ENCODE measurements around the gene PRLR.

Gene PRLR

DNA sequence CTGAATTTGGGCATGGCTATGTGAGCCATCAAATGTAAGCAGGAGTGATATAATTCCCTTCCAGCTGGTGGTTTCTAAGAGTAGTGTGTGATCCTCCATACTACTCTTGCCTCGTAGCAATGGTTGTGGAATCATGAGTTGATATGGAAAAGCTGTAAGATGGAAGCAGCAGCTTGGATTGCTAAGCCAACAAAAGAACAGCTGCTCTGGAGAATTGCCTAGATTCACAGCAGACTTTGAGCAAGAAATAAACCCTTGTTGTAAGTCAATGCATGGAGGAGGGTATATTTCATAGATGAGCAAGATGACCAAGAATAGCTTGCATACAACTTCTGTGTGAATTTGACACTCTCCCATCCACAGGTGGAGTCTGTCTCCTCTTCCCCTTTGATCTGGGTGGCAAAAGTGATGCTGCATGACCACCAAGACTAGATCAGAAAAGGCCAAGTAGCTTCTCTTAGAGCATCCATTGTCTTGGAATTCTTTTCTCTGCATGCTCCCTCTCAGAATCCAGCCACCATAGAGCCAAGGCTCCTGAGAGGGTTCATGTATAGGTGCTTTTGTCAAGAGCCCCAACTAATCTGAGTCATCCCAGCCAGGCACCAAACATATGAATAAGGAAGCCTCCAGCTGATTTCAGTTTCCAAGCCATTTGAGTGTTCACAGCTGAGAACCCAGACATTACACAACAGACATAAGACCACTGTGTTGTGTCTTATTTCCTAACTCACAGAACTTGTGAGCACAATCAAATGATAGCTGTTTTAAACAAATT, 79.0 kb downstream of the PRLR start:
- no peak overlapping the region for H3K4me3 ChIP-seq (ENCODE audit: low read depth, low read length)
- no peaks in the 10 kb centered on the region for H3K9me3 ChIP-seq (ENCODE audit: control insufficient read depth, insufficient read depth, low read length)
- no peaks in the 10 kb centered on the region for H3K36me3 ChIP-seq (ENCODE audit: control insufficient read depth, insufficient read depth, low read length)
- no peaks in the 10 kb centered on the region for H3K4me1 ChIP-seq (ENCODE audit: control insufficient read depth, insufficient read depth, low read length)
- H3K9ac ChIP-seq (ENCODE audit: low read depth, low read length) = no peak overlapping the region
- H3K27me3 ChIP-seq (ENCODE audit: control insufficient read depth, insufficient read depth, low read length) = no peaks in the 10 kb centered on the region

DNA sequence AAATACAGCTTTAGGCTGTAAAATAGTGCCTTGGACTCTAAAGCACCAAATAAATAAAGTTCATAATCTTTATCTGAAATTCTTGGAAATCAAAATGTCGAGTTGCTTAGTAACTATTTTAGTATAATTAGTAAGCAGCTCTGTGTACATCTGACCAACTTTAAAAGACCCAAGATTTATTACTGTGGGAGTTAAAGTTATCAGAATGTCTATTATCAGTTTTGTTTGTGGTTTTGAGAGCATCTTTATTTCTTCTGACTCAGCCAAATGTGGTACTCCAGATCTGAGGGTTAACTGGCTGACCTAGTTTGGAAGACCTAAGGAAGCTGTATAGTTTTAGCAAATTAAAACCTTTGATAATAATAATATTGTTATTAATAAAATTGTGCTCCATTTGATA, 81.2 kb downstream of the PRLR start:
- Histone ChIP-seq H3K4me3 (ENCODE audit: low read depth, low read length) (no peak overlapping the region), H3K36me3 (ENCODE audit: control insufficient read depth, insufficient read depth, low read length) (no peaks in the 10 kb centered on the region), H3K27me3 (ENCODE audit: control insufficient read depth, insufficient read depth, low read length) (no peaks in the 10 kb centered on the region), H3K9me3 (ENCODE audit: control insufficient read depth, insufficient read depth, low read length) (no peaks in the 10 kb centered on the region), H3K9ac (ENCODE audit: low read depth, low read length) (no peak overlapping the region), H3K4me1 (ENCODE audit: control insufficient read depth, insufficient read depth, low read length) (no peaks in the 10 kb centered on the region)

GRCh38 chr5:35146406-35146805, 83.9 kb downstream of the PRLR start:
- Histone ChIP-seq H3K27me3 (ENCODE audit: control insufficient read depth, insufficient read depth, low read length) (no peaks in the 10 kb centered on the region), H3K4me3 (ENCODE audit: low read depth, low read length) (no peak overlapping the region), H3K9ac (ENCODE audit: low read depth, low read length) (no peak overlapping the region), H3K9me3 (ENCODE audit: control insufficient read depth, insufficient read depth, low read length) (no peaks in the 10 kb centered on the region), H3K36me3 (ENCODE audit: control insufficient read depth, insufficient read depth, low read length) (no peaks in the 10 kb centered on the region), H3K4me1 (ENCODE audit: control insufficient read depth, insufficient read depth, low read length) (no peaks in the 10 kb centered on the region)

- H3K9ac ChIP-seq (ENCODE audit: low read depth, low read length) = no peak overlapping the region
- H3K4me3 ChIP-seq (ENCODE audit: low read depth, low read length) = no peak overlapping the region
- H3K36me3 ChIP-seq (ENCODE audit: control insufficient read depth, insufficient read depth, low read length) = no peaks in the 10 kb centered on the region
- no peaks in the 10 kb centered on the region for H3K4me1 ChIP-seq (ENCODE audit: control insufficient read depth, insufficient read depth, low read length)
- H3K9me3 ChIP-seq (ENCODE audit: control insufficient read depth, insufficient read depth, low read length) = no peaks in the 10 kb centered on the region
- H3K27me3 ChIP-seq (ENCODE audit: control insufficient read depth, insufficient read depth, low read length) = no peaks in the 10 kb centered on the region
Measured at GRCh38 chr5:35145691-35146317, 84.5 kb downstream of the PRLR start.

DNA sequence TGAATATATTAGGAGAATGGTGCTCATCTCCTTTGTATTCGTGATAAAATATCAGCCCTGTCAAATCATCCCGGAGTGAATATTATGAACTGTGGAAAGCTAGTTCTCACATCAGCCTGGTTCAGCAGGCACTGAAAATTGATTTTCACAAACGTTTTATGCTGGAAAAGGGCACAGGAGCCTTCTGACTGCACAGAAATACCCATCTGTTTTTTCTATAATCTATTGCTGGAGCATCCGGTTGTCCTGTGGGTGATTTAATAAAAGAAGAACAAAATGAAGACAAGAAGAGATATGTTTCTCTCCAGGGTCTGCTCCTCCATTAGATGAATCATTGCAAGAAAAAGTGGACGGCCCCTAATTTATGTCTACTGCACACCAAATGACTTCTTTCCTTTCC, 85.3 kb downstream of the PRLR start:
- no peaks in the 10 kb centered on the region for H3K36me3 ChIP-seq (ENCODE audit: control insufficient read depth, insufficient read depth, low read length)
- no peaks in the 10 kb centered on the region for H3K27me3 ChIP-seq (ENCODE audit: control insufficient read depth, insufficient read depth, low read length)
- no peak overlapping the region for H3K9ac ChIP-seq (ENCODE audit: low read depth, low read length)
- H3K9me3 ChIP-seq (ENCODE audit: control insufficient read depth, insufficient read depth, low read length) = no peaks in the 10 kb centered on the region
- no peak overlapping the region for H3K4me3 ChIP-seq (ENCODE audit: low read depth, low read length)
- no peaks in the 10 kb centered on the region for H3K4me1 ChIP-seq (ENCODE audit: control insufficient read depth, insufficient read depth, low read length)

DNA sequence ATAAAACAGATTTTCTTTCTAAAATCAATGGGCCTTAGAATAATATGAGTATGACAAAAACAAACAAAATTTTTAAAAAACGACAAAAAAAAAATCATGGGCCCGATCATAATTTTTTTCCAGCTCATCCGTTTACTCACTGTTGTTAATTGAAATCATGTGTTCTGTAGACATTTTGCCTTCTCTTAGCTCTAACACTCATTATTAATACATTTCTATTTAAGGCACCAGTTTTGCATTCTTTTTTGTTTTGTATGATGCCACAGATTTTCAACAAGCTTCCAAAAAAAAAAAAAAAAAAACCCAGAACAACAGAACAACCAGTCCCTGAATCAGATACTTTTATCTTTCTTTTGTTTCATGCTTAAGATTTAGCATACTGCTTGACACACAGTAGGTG, 86.4 kb downstream of the PRLR start:
- Histone ChIP-seq H3K27me3 (ENCODE audit: control insufficient read depth, insufficient read depth, low read length) (no peaks in the 10 kb centered on the region), H3K36me3 (ENCODE audit: control insufficient read depth, insufficient read depth, low read length) (no peaks in the 10 kb centered on the region), H3K9me3 (ENCODE audit: control insufficient read depth, insufficient read depth, low read length) (no peaks in the 10 kb centered on the region), H3K4me1 (ENCODE audit: control insufficient read depth, insufficient read depth, low read length) (no peaks in the 10 kb centered on the region), H3K4me3 (ENCODE audit: low read depth, low read length) (no peak overlapping the region), H3K9ac (ENCODE audit: low read depth, low read length) (no peak overlapping the region)

GRCh38 chr5:35141739-35142138, 88.5 kb downstream of the PRLR start:
- no peaks in the 10 kb centered on the region for H3K27me3 ChIP-seq (ENCODE audit: control insufficient read depth, insufficient read depth, low read length)
- no peak overlapping the region for H3K9ac ChIP-seq (ENCODE audit: low read depth, low read length)
- no peaks in the 10 kb centered on the region for H3K9me3 ChIP-seq (ENCODE audit: control insufficient read depth, insufficient read depth, low read length)
- no peaks in the 10 kb centered on the region for H3K36me3 ChIP-seq (ENCODE audit: control insufficient read depth, insufficient read depth, low read length)
- H3K4me3 ChIP-seq (ENCODE audit: low read depth, low read length) = no peak overlapping the region
- no peaks in the 10 kb centered on the region for H3K4me1 ChIP-seq (ENCODE audit: control insufficient read depth, insufficient read depth, low read length)

DNA sequence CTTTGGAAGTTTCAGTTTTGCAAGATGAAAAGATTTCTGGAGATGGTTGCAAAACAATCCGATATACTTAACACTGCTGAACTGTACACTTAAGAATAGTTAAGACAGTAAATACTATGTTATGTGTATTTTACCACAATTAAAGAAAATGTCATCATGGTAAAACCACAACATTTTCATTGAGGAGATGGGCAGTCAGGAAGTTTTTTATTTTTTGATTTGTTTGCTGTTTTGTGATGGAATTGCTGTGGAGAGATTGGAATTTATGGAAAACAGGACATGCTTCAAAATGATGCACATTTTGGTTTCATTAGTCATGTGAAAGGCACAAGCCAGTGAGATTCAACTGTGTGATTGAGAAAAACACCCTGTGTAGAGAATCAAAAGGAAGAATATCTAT, 92.1 kb downstream of the PRLR start:
- Histone ChIP-seq H3K9me3 (ENCODE audit: control insufficient read depth, insufficient read depth, low read length) (no peaks in the 10 kb centered on the region), H3K4me3 (ENCODE audit: low read depth, low read length) (no peak overlapping the region), H3K27me3 (ENCODE audit: control insufficient read depth, insufficient read depth, low read length) (no peaks in the 10 kb centered on the region), H3K36me3 (ENCODE audit: control insufficient read depth, insufficient read depth, low read length) (no peaks in the 10 kb centered on the region), H3K9ac (ENCODE audit: low read depth, low read length) (no peak overlapping the region), H3K4me1 (ENCODE audit: control insufficient read depth, insufficient read depth, low read length) (no peaks in the 10 kb centered on the region)

DNA sequence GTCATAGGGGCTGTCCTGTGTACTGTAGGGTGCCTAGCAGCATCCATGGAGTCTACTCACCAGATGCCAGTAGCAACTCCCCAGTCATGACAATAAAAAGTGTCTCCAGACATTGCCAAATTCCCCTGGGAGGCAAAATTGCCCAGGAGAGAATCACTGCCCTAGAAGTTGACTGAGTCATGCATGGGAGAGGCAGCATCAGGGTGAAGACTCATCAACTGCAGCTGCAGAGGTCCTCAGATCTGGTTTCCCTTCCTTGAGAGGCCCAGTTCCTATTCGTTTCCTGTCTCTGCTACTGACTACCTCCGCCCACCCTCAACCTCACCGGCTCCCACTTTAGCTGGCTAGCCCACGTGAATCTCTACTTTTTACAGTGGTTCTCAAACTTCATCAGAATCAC, 93.9 kb downstream of the PRLR start:
- Histone ChIP-seq H3K9me3 (ENCODE audit: control insufficient read depth, insufficient read depth, low read length) (no peaks in the 10 kb centered on the region), H3K4me1 (ENCODE audit: control insufficient read depth, insufficient read depth, low read length) (no peaks in the 10 kb centered on the region), H3K4me3 (ENCODE audit: low read depth, low read length) (no peak overlapping the region), H3K9ac (ENCODE audit: low read depth, low read length) (no peak overlapping the region), H3K27me3 (ENCODE audit: control insufficient read depth, insufficient read depth, low read length) (no peaks in the 10 kb centered on the region), H3K36me3 (ENCODE audit: control insufficient read depth, insufficient read depth, low read length) (no peaks in the 10 kb centered on the region)

- Histone ChIP-seq H3K4me1 (ENCODE audit: control insufficient read depth, insufficient read depth, low read length) (no peaks in the 10 kb centered on the region), H3K27me3 (ENCODE audit: control insufficient read depth, insufficient read depth, low read length) (no peaks in the 10 kb centered on the region), H3K9me3 (ENCODE audit: control insufficient read depth, insufficient read depth, low read length) (no peaks in the 10 kb centered on the region), H3K9ac (ENCODE audit: low read depth, low read length) (no peak overlapping the region), H3K36me3 (ENCODE audit: control insufficient read depth, insufficient read depth, low read length) (no peaks in the 10 kb centered on the region), H3K4me3 (ENCODE audit: low read depth, low read length) (no peak overlapping the region)
Measured at GRCh38 chr5:35135239-35135700, 95.0 kb downstream of the PRLR start.

DNA sequence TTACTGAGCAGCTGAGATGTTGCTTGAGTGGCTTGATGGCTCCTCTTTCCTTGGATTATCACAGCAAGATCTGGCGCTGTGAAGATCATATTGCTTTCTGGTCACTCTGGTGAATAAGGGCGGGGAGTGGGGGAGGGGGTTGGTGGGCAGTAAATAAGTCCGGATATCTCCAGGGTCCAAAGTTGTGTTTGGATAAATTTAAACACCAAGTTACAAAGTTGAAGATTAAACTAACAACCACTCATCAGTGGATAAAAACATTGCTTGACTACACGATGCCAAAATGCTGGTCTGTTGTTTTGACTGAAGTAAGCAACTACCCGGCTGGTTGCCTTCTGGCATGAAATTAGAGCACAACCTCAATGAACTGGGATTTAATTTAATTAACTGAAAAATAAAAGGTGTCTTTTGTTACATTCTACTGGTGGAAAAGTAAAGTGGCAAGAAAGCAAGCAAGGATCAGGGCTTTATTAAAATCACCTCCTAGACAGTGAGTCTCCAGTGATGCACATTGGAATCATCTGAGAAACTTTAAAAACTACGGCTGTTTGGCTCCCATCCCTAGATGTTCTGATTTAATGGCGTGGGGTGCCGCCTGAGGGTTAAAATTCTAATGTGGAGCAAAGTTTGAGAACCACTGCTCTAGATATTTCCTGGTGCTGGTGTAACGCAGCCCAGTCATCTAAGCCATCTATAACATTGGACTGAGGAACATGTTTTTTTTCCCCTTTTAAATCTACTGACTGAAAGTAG, 95.8 kb downstream of the PRLR start:
- Histone ChIP-seq H3K9ac (ENCODE audit: low read depth, low read length) (no peak overlapping the region), H3K9me3 (ENCODE audit: control insufficient read depth, insufficient read depth, low read length) (no peaks in the 10 kb centered on the region), H3K27me3 (ENCODE audit: control insufficient read depth, insufficient read depth, low read length) (no peaks in the 10 kb centered on the region), H3K36me3 (ENCODE audit: control insufficient read depth, insufficient read depth, low read length) (no peaks in the 10 kb centered on the region), H3K4me3 (ENCODE audit: low read depth, low read length) (no peak overlapping the region), H3K4me1 (ENCODE audit: control insufficient read depth, insufficient read depth, low read length) (no peaks in the 10 kb centered on the region)

GRCh38 chr5:35133186-35133585, 97.1 kb downstream of the PRLR start:
- no peaks in the 10 kb centered on the region for H3K9me3 ChIP-seq (ENCODE audit: control insufficient read depth, insufficient read depth, low read length)
- H3K4me3 ChIP-seq (ENCODE audit: low read depth, low read length) = no peak overlapping the region
- no peaks in the 10 kb centered on the region for H3K4me1 ChIP-seq (ENCODE audit: control insufficient read depth, insufficient read depth, low read length)
- no peak overlapping the region for H3K9ac ChIP-seq (ENCODE audit: low read depth, low read length)
- H3K27me3 ChIP-seq (ENCODE audit: control insufficient read depth, insufficient read depth, low read length) = no peaks in the 10 kb centered on the region
- no peaks in the 10 kb centered on the region for H3K36me3 ChIP-seq (ENCODE audit: control insufficient read depth, insufficient read depth, low read length)

Measured in iPS-15b (cell line).